GM21390 (cell line): ENCODE results near the gene CYP4F8.
"Not testable (repeated sequence)": the region's sequence is repeated elsewhere in the genome, so short reads cannot be mapped to it uniquely, and the experiment has no call there.

Experiments
- ATAC-seq: cut with Tn5 transposase; IDR thresholded peaks from one replicate; pipeline ENCODE4 v1.9.1; 2021; ENCODE audit not compliant: unreplicated experiment

CYP4F8 gene

GRCh38 chr19:15614507-15615379, at the start of gene CYP4F8:
Gene CYP4F8 (plus strand): TSS chr19:15615218. CDS start chr19:15615617, 399 bp downstream.
- ATAC-seq = no peak

DNA sequence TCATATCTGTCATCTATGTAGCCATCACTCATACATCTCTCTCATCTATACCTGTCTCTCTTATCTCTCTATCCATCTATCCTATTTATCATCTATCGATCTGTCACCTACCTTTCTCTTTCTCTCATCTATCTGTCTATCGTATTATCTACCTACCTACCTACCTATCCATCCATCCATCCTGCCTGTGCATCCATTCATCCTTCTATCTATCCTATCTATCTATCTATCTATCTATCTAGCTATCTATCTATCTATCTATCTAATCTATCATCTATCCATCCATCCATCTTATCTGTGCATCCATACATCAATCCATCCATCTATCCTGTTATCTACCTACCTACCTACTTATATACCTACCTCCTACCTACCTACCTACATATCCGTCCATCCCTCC, 44.6 kb upstream of the CYP4F8 start:
- no peak for ATAC-seq

DNA sequence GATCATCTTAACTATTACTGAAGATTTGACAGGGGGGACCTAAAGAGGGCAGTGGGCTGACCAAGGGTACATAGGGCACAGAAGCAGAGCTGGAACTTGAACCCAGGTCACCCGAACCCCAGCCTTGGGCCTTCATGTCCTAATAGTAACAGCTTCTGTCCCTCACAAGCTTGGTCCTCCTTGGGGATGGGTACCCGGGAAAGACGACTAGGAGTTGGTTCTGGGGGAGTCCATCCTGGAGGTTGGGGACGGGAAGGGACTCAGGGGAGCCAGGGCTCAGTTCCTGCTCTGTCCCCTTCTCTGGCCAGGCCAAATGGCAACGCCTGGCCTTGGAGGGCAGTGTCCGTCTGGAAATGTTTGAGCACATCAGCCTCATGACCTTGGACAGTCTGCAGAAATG, 39.6 kb upstream of the CYP4F8 start:
- ATAC-seq = no peak

- ATAC-seq = no peak
These were observed 38.4 kb upstream of the CYP4F8 start for GRCh38 chr19:15576526-15577156.

DNA sequence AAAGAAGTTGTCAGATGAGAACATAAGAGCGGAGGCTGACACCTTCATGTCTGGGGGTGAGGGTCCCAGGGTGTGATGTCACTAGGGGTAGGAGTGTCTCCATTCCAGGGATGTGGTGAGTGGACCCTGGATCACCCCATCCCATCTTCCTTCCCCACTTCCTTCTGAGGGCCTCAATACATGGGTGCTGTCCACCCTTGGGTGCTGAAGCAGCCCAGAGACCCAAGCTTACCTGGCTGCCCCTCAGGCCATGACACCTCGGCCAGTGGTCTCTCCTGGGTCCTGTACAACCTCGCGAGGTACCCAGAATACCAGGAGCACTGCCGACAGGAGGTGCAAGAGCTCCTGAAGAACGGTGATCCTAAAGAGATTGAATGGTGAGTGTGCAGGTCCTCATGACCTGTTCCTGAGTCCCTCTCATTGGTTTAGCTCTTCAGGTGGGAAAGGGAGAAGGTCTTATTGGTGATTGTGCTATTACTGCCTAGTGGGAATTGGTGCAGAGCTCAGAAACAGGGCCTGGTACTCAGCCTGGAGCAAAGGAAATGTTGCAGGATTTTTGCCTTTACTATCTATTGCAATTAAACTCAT, 37.7 kb upstream of the CYP4F8 start:
- no peak for ATAC-seq

GRCh38 chr19:15583346-15583745, 31.7 kb upstream of the CYP4F8 start:
- ATAC-seq = no peak

DNA sequence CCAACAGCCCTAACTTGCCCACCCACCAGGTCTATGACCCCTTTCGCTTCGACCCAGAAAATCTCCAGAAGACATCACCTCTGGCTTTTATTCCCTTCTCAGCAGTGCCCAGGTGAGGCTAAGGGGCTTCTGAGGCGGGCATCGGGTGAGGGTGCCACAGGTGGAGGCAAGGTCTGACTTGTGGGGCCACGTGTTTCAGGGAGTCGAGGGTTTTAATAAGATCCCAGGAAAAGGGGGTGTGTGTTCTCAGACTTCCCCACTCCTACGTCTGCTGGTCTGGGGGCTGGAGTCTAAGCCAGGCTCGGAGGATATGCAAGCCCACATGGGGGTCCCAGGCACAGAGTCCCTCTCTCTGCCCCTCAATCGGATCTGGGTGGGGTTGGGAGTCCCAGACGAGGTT, 30.9 kb upstream of the CYP4F8 start:
- ATAC-seq = no peak

DNA sequence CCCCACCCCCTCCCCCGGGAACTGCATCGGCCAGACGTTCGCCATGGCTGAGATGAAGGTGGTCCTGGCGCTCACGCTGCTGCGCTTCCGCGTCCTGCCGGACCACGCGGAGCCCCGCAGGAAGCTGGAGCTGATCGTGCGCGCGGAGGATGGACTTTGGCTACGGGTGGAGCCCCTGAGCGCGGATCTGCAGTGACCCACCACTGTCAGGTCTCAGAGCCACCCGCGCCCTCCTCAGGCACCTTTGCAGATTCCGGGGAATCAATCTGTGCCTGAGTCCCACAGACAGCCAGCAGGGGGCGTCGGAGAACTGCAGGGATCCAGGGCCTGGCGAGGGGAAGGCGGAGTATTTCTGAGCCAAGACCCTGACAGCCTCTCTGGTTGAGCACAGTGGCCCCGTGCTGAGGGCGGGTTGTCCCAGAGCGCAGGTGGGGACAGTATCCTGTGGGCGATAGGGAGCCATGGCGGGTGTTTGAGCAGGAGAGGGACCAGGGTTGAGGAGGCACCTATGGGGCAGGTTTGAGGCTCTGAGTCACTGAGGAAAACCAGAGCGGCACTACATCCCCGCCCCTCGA, 30.4 kb upstream of the CYP4F8 start:
- ATAC-seq = no peak

DNA sequence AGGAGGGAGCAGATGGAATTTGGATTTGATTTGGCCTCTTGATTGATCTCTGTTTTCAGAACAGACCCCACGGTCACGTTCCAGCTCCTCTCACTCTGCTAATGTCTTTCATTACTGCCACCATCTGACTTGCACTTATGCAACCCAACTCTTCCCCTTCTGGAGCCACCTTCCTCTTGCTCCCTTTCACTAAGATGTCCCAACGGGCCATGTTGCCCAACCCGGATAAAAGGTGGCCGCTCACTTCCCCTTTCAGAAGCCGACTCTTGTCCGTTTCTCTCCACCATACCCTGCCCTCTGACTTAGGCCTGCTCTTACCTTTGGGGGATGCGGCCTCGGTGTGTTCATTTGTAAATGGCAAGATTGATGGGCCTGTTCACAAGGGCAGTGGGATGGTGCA, 27.4 kb upstream of the CYP4F8 start:
- ATAC-seq = no peak

DNA sequence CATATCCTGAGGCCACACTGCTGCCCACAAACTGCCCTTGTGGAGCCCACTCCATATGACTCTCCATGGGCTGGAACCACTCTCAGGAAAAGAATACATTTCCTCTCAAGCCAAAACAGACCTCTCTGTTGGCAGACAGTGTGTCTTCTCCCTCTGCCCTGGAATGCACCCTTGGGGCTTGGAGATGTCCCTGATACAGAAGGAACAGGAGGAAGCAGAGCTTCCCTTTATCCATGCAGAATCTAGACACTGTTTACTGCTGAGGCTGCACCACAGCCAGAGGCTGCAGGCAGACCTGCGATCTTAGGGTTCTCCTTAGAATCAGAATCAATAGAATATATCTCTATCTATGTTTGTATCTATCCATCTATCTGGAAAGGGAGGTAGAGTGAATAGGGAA, 26.8 kb upstream of the CYP4F8 start:
- no peak for ATAC-seq

DNA sequence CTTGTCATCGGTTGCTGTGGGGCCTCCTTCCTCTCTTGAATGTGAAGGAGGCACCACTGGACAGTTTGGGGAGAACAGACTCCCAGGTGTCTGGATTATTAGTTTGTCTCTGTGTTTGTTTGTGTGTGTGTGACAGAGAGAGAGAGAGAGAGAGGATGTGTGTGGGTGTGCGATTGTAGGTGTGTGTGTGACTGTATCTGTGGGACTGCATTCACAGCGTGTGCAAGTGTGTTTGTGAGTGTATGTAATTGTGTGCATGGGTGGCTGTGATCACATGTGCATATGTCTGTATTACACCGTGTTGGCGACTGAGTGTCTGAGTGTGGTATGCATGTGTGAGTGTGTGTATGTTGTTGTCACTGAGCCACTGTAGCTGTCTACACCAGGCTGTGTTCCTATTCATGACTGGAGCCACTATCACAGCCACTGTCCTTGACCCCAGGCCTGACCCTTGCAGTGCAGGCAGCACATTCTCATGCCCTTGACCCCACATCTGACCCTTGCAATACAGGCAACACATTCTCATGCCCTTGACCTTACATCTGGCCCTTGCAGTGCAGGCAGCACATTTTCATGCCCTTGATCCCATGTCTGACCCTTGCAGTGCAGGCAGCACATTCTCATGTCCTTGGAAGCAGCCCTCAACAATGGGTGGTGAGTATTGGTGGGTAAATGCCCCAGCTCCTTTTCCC, 25.1 kb upstream of the CYP4F8 start:
- ATAC-seq = no peak

DNA sequence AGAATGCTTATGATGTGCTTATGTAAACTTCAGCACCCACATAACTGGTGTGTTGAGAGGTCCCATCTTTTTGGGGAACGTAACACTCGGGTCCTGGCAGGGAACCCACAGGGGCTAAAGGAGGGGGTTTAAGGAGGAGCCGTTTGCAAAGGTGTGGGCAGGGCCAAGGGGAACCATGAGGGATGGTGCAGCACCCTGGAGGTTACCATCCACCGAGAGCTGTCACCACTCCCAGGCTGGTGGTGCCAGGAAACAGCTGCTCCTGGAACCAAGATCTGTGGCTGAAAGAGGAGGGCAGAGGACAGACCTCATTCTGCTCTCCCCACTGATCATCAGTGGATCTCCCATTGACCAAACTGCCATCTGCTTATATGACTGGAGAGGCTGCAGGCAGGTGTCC, 23.2 kb upstream of the CYP4F8 start:
- no peak for ATAC-seq

DNA sequence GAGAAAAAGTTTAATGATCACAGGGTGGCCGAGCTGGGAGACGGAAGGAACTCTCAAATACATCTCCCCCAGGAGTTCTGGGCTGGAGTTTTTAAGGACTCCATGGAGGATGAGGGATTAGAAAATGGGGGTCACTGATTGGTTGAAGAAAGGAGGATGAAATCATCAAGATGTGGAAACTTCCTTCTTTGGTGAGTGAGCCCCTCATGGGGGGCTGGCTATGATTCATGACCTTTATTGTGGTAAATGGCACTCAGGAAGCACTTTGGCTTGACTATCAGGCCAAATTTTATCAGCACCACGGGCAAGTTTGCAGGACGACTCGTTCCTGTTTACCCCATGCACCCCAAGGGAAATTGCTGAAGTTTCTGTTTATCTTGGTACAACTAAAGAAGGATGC, 22.5 kb upstream of the CYP4F8 start:
- not testable (repeated sequence) for ATAC-seq

GRCh38 chr19:15593766-15594165, 21.3 kb upstream of the CYP4F8 start:
- not testable (repeated sequence) for ATAC-seq

- ATAC-seq = no peak
These were observed 19.9 kb upstream of the CYP4F8 start for GRCh38 chr19:15595069-15595468.

DNA sequence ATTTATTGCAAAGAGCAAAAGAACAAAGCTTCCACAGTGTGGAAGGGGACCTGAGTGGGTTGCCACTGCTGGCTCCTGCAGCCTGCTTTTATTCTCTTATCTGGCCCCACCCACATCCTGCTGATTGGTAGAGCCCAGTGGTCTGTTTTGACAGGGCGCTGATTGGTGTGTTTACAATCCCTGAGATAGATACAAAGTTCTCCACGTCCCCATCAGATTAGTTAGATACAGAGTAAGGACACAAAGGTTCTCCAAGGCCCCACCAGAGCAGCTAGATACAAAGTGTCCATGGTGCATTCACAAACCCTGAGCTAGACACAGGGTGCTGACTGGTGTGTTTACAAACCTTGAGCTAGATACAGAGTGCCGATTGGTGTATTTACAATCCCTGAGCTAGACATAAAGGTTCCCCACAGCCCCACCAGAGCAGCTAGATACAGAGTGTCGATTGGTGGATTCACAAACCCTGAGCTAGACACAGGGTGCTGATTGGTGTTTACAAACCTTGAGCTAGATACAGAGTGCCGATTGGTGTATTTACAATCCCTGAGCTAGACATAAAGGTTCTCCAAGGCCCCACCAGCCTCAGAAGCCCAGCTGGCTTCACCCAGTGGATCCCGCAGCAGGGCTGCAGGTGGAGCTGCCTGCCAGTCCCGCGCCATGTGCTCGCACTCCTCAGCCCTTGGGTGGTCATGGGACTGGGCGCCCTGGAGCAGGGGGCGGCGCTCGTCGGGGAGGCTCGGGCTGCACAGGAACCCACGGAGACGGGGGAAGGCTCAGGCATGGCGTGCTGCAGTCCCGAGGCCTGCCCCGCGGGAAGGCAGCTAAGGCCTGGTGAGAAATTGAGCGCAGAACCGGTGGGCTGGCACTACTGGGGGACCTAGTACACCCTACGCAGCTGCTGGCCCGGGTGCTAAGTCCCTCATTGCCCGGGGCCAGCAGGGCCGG, 6.8 kb upstream of the CYP4F8 start:
- ATAC-seq = not testable (repeated sequence)

DNA sequence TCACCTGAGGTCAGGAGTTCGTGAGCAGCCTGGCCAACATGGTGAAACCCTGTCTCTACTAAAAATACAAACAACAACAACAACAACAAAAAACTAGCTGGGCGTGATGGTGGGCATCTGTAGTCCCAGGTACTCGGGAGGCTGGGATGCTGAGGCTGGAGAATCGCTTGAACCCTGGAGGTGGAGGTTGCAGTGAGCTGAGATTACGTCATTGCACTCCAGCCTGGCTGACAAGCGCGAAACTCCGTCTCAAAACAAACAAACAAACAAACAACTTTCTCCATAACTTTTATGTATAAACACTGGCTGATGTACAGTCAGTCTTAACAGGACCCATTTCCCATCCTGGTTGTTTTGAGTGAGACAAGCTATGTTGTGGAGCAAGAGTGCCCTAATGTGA, 5.8 kb upstream of the CYP4F8 start:
- ATAC-seq = no peak

DNA sequence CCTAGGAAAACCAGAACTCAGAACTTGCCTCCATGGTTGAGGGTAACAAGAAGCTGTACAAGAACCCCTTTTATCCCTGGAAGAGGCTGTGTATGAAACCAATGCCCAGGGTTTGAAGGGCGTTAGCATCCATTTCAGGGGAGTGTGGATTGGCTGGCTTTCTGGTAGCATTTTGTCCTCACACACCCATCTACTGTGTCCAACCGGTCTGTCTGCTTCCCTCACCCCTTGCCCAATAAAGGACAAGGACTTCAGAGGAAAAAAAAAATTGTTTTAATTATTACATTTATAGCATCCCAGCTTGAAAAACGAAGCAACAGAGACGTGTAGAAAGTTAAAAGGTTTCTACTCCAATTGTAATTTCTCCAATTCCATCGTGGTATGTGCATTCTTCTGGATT, 2.7 kb upstream of the CYP4F8 start:
- no peak for ATAC-seq

GRCh38 chr19:15613338-15613737, 1.7 kb upstream of the CYP4F8 start:
- no peak for ATAC-seq

DNA sequence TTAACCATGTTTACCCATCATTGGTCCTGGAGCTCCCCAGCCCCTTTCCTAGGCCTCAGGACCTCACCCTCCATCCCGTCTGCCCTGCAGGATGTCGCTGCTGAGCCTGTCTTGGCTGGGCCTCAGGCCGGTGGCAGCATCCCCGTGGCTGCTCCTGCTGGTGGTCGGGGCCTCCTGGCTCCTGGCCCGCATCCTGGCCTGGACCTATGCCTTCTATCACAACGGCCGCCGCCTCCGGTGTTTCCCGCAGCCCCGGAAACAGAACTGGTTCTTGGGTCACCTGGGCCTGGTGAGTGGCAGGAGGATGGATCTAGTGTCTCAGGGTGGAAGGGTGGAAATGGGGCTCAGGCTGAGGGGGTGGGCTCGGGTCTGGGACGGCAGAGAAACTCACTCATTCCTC, 508 bp downstream of the CYP4F8 start:
- no peak for ATAC-seq
